ENCODE results near the gene HES4.

Gene HES4

GRCh38 chr1:952603-953002 is 47.3 kb downstream of the HES4 start (continued):
- TF ChIP-seq AEBP2 (tag by site-specific recombination; IDR thresholded peaks at IDR 0.05; ENCODE audit: borderline replicate concordance) (no peak), PATZ1 (tag by site-specific recombination; IDR thresholded peaks at IDR 0.05) (no peak)

- ChIA-PET POLR2A (interaction anchor here (1.6 to 2.6 kb wide), 2 partner anchors 8 to 11 kb away, joined by 4 to 12 read pairs; no protein-coding TSS in a partner anchor), CTCF (interaction anchor here (1.0 to 1.4 kb wide), 4 partner anchors 8 to 83 kb away, joined by 3 to 4 read pairs (median 4); no protein-coding TSS in a partner anchor)
- no peak overlapping the region for H3K4me3 ChIP-seq (ENCODE audit: low read depth, low read length)
- H3K9me3 ChIP-seq (ENCODE audit: control insufficient read depth, insufficient read depth, low read depth, low read length) = no peaks in the 10 kb centered on the region
- H3K4me1 ChIP-seq (ENCODE audit: control insufficient read depth, insufficient read depth, low read length) = no peaks in the 10 kb centered on the region
- H3K27ac ChIP-seq (ENCODE audit: extremely low read depth, low read depth, low read length) = no peak overlapping the region
- TF ChIP-seq HOXC10 (CRISPR knock-in tag; IDR thresholded peaks at IDR 0.05) (no peak), BCL11B (tag by site-specific recombination; IDR thresholded peaks at IDR 0.05; ENCODE audit: low read depth) (no peak), ZNF302 (tag by site-specific recombination; IDR thresholded peaks at IDR 0.05; ENCODE audit: low read depth) (no peak), INSM2 (tag by site-specific recombination; IDR thresholded peaks at IDR 0.05) (no peak), ZSCAN16 (tag by site-specific recombination; IDR thresholded peaks at IDR 0.05) (no peak), ZNF2 (tag by site-specific recombination; IDR thresholded peaks at IDR 0.05) (no peak), ZNF184 (tag by site-specific recombination; IDR thresholded peaks at IDR 0.05) (no peak)
- H3K36me3 ChIP-seq (ENCODE audit: control insufficient read depth in 2 of 2, insufficient read depth in 1 of 2, low read length in 2 of 2) = peaks cover 12 to 100% of the 10 kb centered on the region in 2 experiments; a peak in 2 of 3 replicates
Observed at GRCh38 chr1:952201-952600, 47.7 kb downstream of the HES4 start.

GRCh38 chr1:951364-951763 is 48.5 kb downstream of the HES4 start:
- no peak overlapping the region for H3K4me3 ChIP-seq (ENCODE audit: low read depth, low read length)
- ChIA-PET POLR2A (interaction anchor here (0.5 to 2.6 kb wide), 3 partner anchors 8 to 39 kb away, joined by 3 to 12 read pairs (median 5); no protein-coding TSS in a partner anchor), CTCF (interaction anchor here (0.7 to 1.3 kb wide), 5 partner anchors 9 to 82 kb away, joined by 3 to 4 read pairs (median 4); no protein-coding TSS in a partner anchor)
- no peaks in the 10 kb centered on the region for H3K9me3 ChIP-seq (ENCODE audit: control insufficient read depth, insufficient read depth, low read depth, low read length)
- H3K4me1 ChIP-seq (ENCODE audit: control insufficient read depth, insufficient read depth, low read length) = no peaks in the 10 kb centered on the region
- H3K27ac ChIP-seq (ENCODE audit: extremely low read depth, low read depth, low read length) = no peak overlapping the region
- peaks cover 9 to 100% of the 10 kb centered on the region in 2 experiments; a peak in 2 of 3 replicates for H3K36me3 ChIP-seq (ENCODE audit: control insufficient read depth in 2 of 2, insufficient read depth in 1 of 2, low read length in 2 of 2)
- TF ChIP-seq INSM2 (tag by site-specific recombination; IDR thresholded peaks at IDR 0.05) = no peak
- no peak for TF ChIP-seq ZBTB1 (tag by site-specific recombination; IDR thresholded peaks at IDR 0.05)
- no peak for TF ChIP-seq ZNF585B (tag by site-specific recombination; IDR thresholded peaks at IDR 0.05)
- no peak for TF ChIP-seq ZNF138 (tag by site-specific recombination; IDR thresholded peaks at IDR 0.05; ENCODE audit: borderline replicate concordance)
- no peak for TF ChIP-seq ZBTB17 (tag by site-specific recombination; IDR thresholded peaks at IDR 0.05)
- no peak for TF ChIP-seq TRIM28 (IDR thresholded peaks at IDR 0.05; ENCODE audit: borderline replicate concordance, low read length)
- TF ChIP-seq IKZF3 (tag by site-specific recombination; IDR thresholded peaks at IDR 0.05) = peak; percentile 62; the same call in 1 of the 2 replicates
- no peak for TF ChIP-seq ZBTB7A (tag by site-specific recombination; IDR thresholded peaks at IDR 0.05; ENCODE audit: low read depth)
- TF ChIP-seq ZFP37 (tag by site-specific recombination; IDR thresholded peaks at IDR 0.05) = no peak
- TF ChIP-seq ZNF510 (tag by site-specific recombination; IDR thresholded peaks at IDR 0.05; ENCODE audit: insufficient replicate concordance) = no peak
- no peak for TF ChIP-seq ZNF549 (tag by site-specific recombination; IDR thresholded peaks at IDR 0.05)
- no peak for TF ChIP-seq ZNF692 (tag by site-specific recombination; IDR thresholded peaks at IDR 0.05)
- TF ChIP-seq ZNF521 (tag by site-specific recombination; IDR thresholded peaks at IDR 0.05) = no peak
- no peak for TF ChIP-seq ZNF658 (tag by site-specific recombination; IDR thresholded peaks at IDR 0.05)
- TF ChIP-seq REPIN1 (tag by site-specific recombination; IDR thresholded peaks at IDR 0.05; ENCODE audit: low read depth) = no peak

All from HEK293 (cell line).